Peyer's patch (tissue), 4 donors: Measurements from ENCODE around the gene SCYGR6.

Source experiments
- POLR2A ChIP-seq, 2 donors: fragments of 450-650 bp; IDR thresholded peaks; one replicate each; pipeline ENCODE4 v1.5.1; 2017; ENCODE audit warnings: antibody characterized with exemption in 2 of 2, mild to moderate bottlenecking in 2 of 2, moderate library complexity in 2 of 2
- TF ChIP-seq, protein P1 (sequence below), 6 experiments: fragments of 450-650 bp in 4 of 6; fragments of 200-600 bp in 2 of 6; sonication (generic) in 1 of 6; IDR thresholded peaks; one replicate each; pipeline ENCODE4 v1.5.1; 2017 to 2019; ENCODE audit warnings: antibody characterized with exemption in 6 of 6, mild to moderate bottlenecking in 3 of 6, moderate library complexity in 1 of 6

DNA sequence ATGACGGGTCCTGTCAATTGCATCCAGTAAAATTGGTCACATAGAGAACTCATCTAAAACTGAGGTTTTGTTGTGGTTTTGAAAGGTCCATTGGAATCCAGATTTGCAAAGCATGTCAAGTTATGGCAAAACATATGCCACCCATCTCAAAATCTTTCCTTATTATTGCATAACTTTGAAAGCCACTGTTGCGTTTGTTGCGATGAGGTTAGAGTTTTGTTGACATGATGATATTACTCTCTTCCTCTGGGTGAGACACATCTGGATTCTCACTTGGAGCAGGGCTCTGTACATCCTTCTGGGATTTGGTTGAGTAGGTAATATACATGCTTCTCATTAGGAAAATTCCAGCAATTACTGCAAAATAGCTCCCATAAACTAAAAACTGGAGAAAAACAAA lies 37.4 kb downstream of the SCYGR6 start:
- TF ChIP-seq, protein P1, sequence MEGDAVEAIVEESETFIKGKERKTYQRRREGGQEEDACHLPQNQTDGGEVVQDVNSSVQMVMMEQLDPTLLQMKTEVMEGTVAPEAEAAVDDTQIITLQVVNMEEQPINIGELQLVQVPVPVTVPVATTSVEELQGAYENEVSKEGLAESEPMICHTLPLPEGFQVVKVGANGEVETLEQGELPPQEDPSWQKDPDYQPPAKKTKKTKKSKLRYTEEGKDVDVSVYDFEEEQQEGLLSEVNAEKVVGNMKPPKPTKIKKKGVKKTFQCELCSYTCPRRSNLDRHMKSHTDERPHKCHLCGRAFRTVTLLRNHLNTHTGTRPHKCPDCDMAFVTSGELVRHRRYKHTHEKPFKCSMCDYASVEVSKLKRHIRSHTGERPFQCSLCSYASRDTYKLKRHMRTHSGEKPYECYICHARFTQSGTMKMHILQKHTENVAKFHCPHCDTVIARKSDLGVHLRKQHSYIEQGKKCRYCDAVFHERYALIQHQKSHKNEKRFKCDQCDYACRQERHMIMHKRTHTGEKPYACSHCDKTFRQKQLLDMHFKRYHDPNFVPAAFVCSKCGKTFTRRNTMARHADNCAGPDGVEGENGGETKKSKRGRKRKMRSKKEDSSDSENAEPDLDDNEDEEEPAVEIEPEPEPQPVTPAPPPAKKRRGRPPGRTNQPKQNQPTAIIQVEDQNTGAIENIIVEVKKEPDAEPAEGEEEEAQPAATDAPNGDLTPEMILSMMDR (IDR thresholded peaks at IDR 0.05), result no peak
- no peak for TF ChIP-seq POLR2A (IDR thresholded peaks at IDR 0.05)
